ELF-1 (cell line): ENCODE results near the gene ZSWIM5.
"Not testable (repeated sequence)": the region's sequence is repeated elsewhere in the genome, so short reads cannot be mapped to it uniquely, and the experiment has no call there.

Experiments
- DNase-seq: peaks from one replicate; pipeline ENCODE4 v3.0.0-alpha.2; 2016; ENCODE audit warnings: low read depth, low spot score

The ZSWIM5 gene

DNA sequence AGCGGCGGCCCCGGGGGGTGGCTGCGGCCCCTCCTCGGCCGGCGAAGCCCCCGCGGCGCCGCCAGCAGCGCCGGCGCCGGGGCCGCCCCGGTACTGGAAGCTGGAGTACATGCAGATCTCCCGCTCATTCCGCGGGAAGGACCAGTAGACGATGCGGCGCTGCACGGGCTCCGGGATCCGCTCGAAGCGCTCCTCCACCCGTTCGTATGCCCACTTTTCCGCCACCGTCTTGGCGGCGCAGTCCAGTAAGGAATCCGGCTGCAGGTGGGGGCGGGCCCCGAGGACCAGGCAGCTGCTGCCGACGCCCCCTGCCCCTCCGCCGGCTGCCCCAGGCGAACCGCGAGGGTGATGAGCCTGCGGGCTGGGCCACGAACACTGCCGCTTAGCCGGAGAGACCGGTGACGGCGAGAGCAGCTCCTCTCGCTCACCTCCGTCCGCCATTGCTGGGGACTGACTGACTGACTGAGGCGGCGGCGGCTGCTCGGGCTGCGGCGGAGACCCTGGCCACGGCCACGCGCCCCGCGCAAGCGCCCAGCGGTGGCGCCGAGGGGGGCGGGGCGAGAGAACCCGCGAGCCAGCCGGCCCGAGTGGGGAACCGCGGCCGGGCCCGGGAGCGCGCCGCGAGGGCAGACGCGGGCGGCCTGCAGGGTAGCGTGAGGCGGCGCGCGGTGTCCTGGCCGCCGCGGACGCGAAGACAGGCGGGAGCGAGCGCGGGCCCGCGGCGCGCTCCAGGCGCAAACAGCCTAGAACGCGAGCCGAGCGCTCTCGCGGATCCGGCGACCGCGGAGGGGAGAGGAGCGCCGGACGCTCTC lies at the start of gene ZSWIM5:
TSS of gene ZSWIM5 (minus strand) at position 696 of the 812 bp plus-strand sequence. CDS start at position 441, 255 bp downstream.
- DNase-seq, result peak; percentile 74

- DNase-seq, result no peak
These were observed 48.1 kb upstream of the ZSWIM5 start for GRCh38 chr1:45254490-45254889.

- no peak for DNase-seq
These were observed 44.1 kb upstream of the ZSWIM5 start for GRCh38 chr1:45250544-45250943.

DNA sequence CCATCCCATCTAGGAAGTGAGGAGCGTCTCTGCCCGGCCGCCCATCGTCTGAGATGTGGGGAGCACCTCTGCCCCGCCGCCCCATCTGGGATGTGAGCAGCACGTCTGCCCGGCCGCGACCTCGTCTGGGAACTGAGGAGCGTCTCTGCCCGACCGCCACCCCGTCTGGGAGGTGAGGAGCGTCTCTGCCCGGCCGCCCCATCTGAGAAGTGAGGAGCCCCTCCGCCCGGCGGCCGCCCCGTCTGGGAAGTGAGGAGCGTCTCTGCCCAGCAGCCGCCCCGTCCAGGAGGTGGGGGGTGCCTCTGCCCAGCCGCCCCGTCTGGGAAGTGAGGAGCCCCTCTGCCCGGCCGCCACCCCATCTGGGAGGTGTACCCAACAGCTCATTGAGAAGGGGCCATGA lies 41.6 kb upstream of the ZSWIM5 start:
- DNase-seq, result not testable (repeated sequence)

- DNase-seq, result no peak
These were observed 40.4 kb upstream of the ZSWIM5 start for GRCh38 chr1:45246760-45247159.

- DNase-seq, result not testable (repeated sequence)
These were observed 40.0 kb upstream of the ZSWIM5 start for GRCh38 chr1:45246359-45246758.

- DNase-seq, result no peak
These were observed 38.3 kb upstream of the ZSWIM5 start for GRCh38 chr1:45244660-45245059.

- no peak for DNase-seq
These were observed 37.3 kb upstream of the ZSWIM5 start for GRCh38 chr1:45243476-45244343.

GRCh38 chr1:45238846-45239245 lies 32.4 kb upstream of the ZSWIM5 start:
- no peak for DNase-seq

DNA sequence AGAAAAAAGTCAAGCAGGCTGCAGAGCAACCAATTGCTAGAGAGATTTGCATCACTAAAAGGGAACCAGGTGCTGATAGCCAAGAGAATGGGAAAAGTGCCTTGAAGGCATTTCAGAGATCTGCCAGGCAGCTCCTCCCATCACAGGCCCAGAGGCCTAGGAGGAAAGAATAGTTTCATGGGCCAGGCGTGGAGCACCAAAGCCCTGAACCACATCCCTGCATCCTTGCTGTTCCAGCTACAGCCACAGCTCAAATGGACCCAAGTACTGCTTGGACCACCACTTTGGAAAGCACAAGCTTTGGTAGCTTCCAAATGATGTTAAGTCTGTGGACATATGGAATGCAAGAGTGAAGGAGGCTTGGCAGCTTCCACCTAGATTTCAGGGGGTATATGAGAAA lies 29.7 kb upstream of the ZSWIM5 start:
- peak; percentile 4 for DNase-seq

- DNase-seq, result peak; percentile 25
These were observed 24.1 kb upstream of the ZSWIM5 start for GRCh38 chr1:45230537-45230936.

DNA sequence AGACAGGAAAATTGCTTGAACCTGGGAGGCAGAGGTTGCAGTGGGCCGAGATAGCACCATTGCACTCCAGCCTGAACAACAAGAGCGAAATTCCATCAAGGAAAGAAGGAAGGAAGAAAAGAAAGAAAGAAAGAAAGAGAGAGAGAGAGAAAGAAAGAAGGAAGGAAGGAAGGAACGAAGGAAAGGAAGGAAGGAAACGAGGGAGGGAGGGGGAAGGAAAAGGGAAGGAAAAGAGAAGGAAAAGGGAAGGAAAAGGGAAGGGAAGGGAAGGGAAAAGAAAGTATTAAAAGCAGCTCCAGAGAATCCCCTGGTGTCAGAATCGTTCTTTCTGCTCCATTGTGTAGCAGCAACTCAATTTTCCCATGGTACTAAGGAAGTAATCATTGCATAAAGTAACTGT lies 19.2 kb upstream of the ZSWIM5 start:
- DNase-seq, result no peak

DNA sequence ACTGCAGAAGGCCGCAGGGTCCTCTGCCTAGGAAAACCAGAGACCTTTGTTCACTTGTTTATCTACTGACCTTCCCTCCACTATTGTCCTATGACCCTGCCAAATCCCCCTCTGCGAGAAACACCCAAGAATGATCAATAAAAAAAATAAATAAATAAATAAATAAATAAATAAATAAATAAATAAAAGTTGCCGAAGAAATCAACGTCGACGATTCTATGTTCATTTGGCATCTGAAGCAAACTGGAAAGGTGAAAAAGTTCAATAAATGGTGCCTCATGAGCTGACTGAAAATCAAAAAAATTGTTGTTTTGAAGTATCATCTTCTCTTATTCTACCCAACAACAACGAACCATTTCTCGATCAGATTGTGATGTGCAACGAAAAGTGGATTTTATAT lies 17.3 kb upstream of the ZSWIM5 start:
- DNase-seq, result not testable (repeated sequence)

GRCh38 chr1:45221716-45222115 lies 15.3 kb upstream of the ZSWIM5 start:
- peak; percentile 8 for DNase-seq

- DNase-seq, result no peak
These were observed 10.5 kb upstream of the ZSWIM5 start for GRCh38 chr1:45216861-45217260.

- no peak for DNase-seq
These were observed 9.8 kb upstream of the ZSWIM5 start for GRCh38 chr1:45216200-45216541.

DNA sequence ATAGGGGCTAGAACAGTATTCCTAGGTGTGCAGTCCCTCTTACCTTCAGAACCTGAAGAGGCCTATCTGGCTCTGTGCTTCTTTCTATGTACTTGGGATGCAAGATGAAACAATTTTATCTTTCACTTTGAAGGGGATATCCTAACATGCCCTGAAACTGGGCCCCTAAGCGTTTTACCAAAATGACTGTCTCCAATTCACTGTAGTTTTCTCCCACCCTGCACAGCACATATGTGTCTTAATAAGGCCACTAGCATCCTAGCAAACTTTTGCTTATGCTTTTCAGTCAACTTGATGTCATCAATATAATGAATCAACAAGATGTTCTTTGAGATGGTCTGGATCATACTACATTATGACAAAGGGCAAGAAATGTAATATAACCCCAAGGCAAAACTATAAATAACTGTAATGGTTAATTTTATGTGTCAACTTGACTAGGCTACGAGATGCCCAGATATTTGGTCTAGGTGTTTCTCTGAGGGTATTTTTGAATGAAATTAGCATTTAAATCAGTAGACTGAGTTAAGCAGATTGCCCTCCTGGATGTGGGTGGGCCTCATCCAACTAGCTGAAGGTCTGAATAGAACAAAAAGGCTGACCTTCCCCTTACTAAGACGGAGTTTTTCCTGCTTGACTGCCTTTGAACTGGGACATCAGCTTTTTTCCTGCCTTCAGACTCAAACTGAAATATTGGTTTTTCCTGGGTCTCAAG lies 9.2 kb upstream of the ZSWIM5 start:
- no peak for DNase-seq

GRCh38 chr1:45213892-45214291 lies 7.5 kb upstream of the ZSWIM5 start:
- no peak for DNase-seq

DNA sequence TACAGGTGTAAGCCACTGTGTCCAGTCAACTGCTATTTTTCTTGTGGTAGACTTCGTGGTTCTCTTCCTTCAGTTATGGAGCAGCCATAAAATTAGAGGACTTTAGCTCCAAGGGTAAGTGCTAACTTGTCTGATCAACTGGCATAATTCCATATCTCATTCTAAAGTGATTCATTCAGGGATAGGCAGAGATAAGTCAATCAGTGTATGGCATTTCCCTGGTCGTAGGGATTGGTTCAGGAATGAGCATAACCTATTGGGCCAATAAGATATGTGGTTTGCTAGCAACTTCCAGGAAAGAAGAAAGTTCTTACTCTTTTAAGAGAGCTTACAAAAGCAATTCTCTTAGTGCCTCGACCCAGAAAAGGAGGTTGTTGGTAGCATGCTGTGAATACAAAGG lies 4.7 kb upstream of the ZSWIM5 start:
- DNase-seq, result no peak

DNA sequence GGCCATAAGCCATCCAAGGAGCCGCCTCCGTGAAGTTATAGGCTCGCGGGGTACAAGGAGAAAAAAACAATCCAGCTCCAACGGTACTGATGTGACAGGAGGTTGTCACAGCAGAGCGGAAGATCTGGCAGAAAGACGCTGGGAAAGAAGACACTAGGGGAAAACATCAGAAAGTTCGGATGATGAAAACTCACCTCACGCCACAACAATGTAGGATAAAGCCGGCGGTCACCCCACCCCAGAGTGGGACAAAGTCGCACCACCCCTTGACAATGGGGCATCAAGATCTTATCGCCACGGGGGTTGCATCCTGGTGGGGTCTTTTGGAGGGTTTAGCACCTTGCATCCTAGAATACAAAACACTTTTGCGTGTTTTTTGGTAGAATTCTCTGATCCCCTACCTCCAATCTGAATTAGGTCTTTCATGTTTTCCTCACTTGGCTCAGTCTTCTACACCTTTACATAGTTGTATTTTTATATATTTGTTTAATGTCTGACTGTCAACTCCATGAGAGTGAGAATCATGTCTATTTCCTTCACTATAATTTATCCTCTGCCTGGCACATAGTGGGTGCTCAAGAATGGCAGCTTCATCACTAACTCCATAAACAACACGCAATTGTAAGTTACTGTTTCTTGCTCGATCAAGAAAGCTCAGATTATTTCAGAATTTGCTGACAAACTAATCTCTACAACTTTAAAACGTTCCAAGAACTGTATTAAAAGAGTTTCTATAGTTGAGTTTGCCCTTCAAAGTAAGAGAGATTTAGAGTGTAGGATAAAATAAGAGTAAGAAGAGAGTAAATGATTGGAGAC lies 611 bp upstream of the ZSWIM5 start:
- DNase-seq, result no peak
